GM23338 (cell line): ENCODE data around the gene IL19. TPM values are rescaled to one million over a fixed set of nuclear protein-coding genes. Genes with fewer than 3 reads are reported as not detected.

Source experiments
- ATAC-seq: fragments of 200-7000 bp; cut with Tn5 transposase; 3 replicates; pipeline ENCODE4 v1.9.1; 2020
- DNase-seq: peaks from one replicate; pipeline ENCODE4 v3.0.0-alpha.2; 2015; ENCODE audit warnings: low spot score
- H2AFZ ChIP-seq: fragments of 200-600 bp; sonication (generic); 2 replicates; pipeline ENCODE4 v1.8.0; 2016; ENCODE audit warnings: antibody characterized with exemption, mild to moderate bottlenecking, moderate library complexity
- H3F3A ChIP-seq: fragments of 200-600 bp; sonication (generic); replicated peaks from 2 replicates; pipeline ENCODE4 v1.8.0; 2017; ENCODE audit warnings: antibody characterized with exemption, mixed run types, low read depth
- H3K27ac ChIP-seq: fragments of 200-600 bp; sonication (generic); 2 replicates; pipeline ENCODE4 v1.6.1; 2016; ENCODE audit warnings: low read depth
- H3K27me3 ChIP-seq: fragments of 200-600 bp; sonication (generic); 2 replicates; pipeline ENCODE4 v1.8.0; 2016; ENCODE audit warnings: mild to moderate bottlenecking, mixed run types, moderate library complexity; ENCODE audit not compliant: insufficient read depth
- H3K36me3 ChIP-seq: fragments of 200-600 bp; sonication (generic); 2 replicates; pipeline ENCODE4 v1.8.0; 2016; ENCODE audit warnings: mild to moderate bottlenecking; ENCODE audit not compliant: insufficient read depth
- H3K4me1 ChIP-seq: fragments of 200-600 bp; sonication (generic); 2 replicates; pipeline ENCODE4 v1.8.0; 2016; ENCODE audit warnings: mild to moderate bottlenecking, moderate library complexity; ENCODE audit not compliant: insufficient read depth
- H3K4me2 ChIP-seq: fragments of 200-600 bp; sonication (generic); 2 replicates; pipeline ENCODE4 v1.7.1; 2017; ENCODE audit warnings: mixed run types
- H3K4me3 ChIP-seq: fragments of 200-600 bp; sonication (generic); 2 replicates; pipeline ENCODE4 v1.6.1; 2016; ENCODE audit warnings: mixed run types
- H3K79me2 ChIP-seq: fragments of 200-600 bp; sonication (generic); replicated peaks from 2 replicates; pipeline ENCODE4 v1.8.0; 2017; ENCODE audit warnings: mild to moderate bottlenecking; ENCODE audit not compliant: insufficient read depth
- H3K9me2 ChIP-seq: fragments of 200-600 bp; sonication (generic); 2 replicates; pipeline ENCODE4 v1.8.0; 2017; ENCODE audit not compliant: insufficient read depth
- H4K20me1 ChIP-seq: fragments of 200-600 bp; sonication (generic); replicated peaks from 2 replicates; pipeline ENCODE4 v1.8.0; 2017; ENCODE audit warnings: mild to moderate bottlenecking; ENCODE audit not compliant: insufficient read depth
- H3K27ac Mint-ChIP-seq: 2 replicates; pipeline ENCODE4 v1.8.0; 2020; ENCODE audit warnings: inconsistent platforms, mild to moderate bottlenecking, moderate library complexity, mixed read lengths
- H3K27me3 Mint-ChIP-seq: 3 replicates; pipeline ENCODE4 v1.8.0; 2022; ENCODE audit warnings: low read depth, mild to moderate bottlenecking, moderate library complexity, mixed read lengths, inconsistent platforms; ENCODE audit not compliant: insufficient read depth, poor library complexity
- H3K36me3 Mint-ChIP-seq: 3 replicates; pipeline ENCODE4 v1.8.0; 2021; ENCODE audit warnings: low read depth, mild to moderate bottlenecking, inconsistent platforms, moderate library complexity, mixed read lengths
- H3K4me1 Mint-ChIP-seq: 3 replicates; pipeline ENCODE4 v1.8.0; 2020; ENCODE audit warnings: mild to moderate bottlenecking, inconsistent platforms, mixed read lengths
- H3K4me3 Mint-ChIP-seq: 3 replicates; pipeline ENCODE4 v1.8.0; 2021; ENCODE audit warnings: moderate library complexity, mild to moderate bottlenecking, inconsistent platforms, mixed read lengths
- H3K9me3 Mint-ChIP-seq: 3 replicates; pipeline ENCODE4 v1.8.0; 2020; ENCODE audit warnings: moderate library complexity, mild to moderate bottlenecking, inconsistent platforms, mixed read lengths
- CREB1 ChIP-seq: fragments of 250-450 bp; sonication (Bioruptor Pico); IDR thresholded peaks from 2 replicates; pipeline ENCODE4 v1.5.0; 2020; ENCODE audit warnings: low read depth, mild to moderate bottlenecking, moderate library complexity
- EZH2 ChIP-seq: fragments of 200-600 bp; sonication (generic); IDR thresholded peaks from one replicate; pipeline ENCODE4 v1.8.0; 2017; ENCODE audit warnings: antibody characterized with exemption, mild to moderate bottlenecking, low read depth; ENCODE audit not compliant: unreplicated experiment
- EZH2phosphoT487 ChIP-seq: fragments of 200-600 bp; sonication (generic); IDR thresholded peaks from one replicate; pipeline ENCODE4 v1.8.1; 2018; ENCODE audit warnings: antibody characterized with exemption; ENCODE audit not compliant: unreplicated experiment
- JUNB ChIP-seq: IDR thresholded peaks from one replicate; pipeline ENCODE4 v1.6.1; 2016; ENCODE audit warnings: antibody characterized with exemption; ENCODE audit not compliant: unreplicated experiment
- NANOG ChIP-seq: IDR thresholded peaks from 2 replicates; pipeline ENCODE4 v1.6.1; 2016; ENCODE audit warnings: antibody characterized with exemption, borderline replicate concordance
- POLR2AphosphoS5 ChIP-seq: IDR thresholded peaks from 2 replicates; pipeline ENCODE4 v1.6.1; 2016; ENCODE audit warnings: antibody characterized with exemption, low read depth
- STAT1 ChIP-seq: IDR thresholded peaks from one replicate; pipeline ENCODE4 v1.6.1; 2016; ENCODE audit warnings: antibody characterized with exemption; ENCODE audit not compliant: unreplicated experiment
- ZNF114 ChIP-seq: fragments of 250-450 bp; sonication (Bioruptor Pico); IDR thresholded peaks from 2 replicates; pipeline ENCODE4 v1.5.0; 2020; ENCODE audit warnings: mild to moderate bottlenecking, moderate library complexity
- ZNF331 ChIP-seq: fragments of 250-450 bp; sonication (Bioruptor Pico); IDR thresholded peaks from 2 replicates; pipeline ENCODE4 v1.5.0; 2020; ENCODE audit warnings: low read depth, mild to moderate bottlenecking, moderate library complexity
- polyA plus RNA-seq: library from polyadenylated mRNA; unstranded; fragments of >200 nt; fragmentation: Nextera tagmentation; extraction: Ambion mirVana; gene quantifications from 2 replicates; pipeline ENCODE4 v1.2.1, GENCODE V29; 2016
- total RNA-seq: library from RNA; depleted of rRNA; stranded (reverse); fragments of >200 nt; shearing (Covaris generic); gene quantifications from 2 replicates; pipeline ENCODE4 v1.2.3, GENCODE V29; 2014
- TF ChIP-seq, protein P1 (sequence below), 2 experiments: fragments of 200-600 bp in 1 of 2; sonication (generic) in 1 of 2; conservative IDR thresholded peaks; 2 replicates each; pipeline versions ENCODE4 v1.5.1 to v1.6.1; 2016 to 2017; ENCODE audit warnings: antibody characterized with exemption in 2 of 2, low read depth in 2 of 2, mild to moderate bottlenecking in 2 of 2, moderate library complexity in 1 of 2
- TF ChIP-seq, protein P2 (sequence below): IDR thresholded peaks from 2 replicates; pipeline ENCODE4 v1.6.1; 2016; ENCODE audit warnings: antibody characterized with exemption
- TF ChIP-seq, protein P3 (sequence below): IDR thresholded peaks from one replicate; pipeline ENCODE4 v1.6.1; 2018; ENCODE audit warnings: antibody characterized with exemption; ENCODE audit not compliant: unreplicated experiment

The IL19 gene
- total and polyA plus RNA-seq, 2 experiments from 2014 or later, result not detected

DNA sequence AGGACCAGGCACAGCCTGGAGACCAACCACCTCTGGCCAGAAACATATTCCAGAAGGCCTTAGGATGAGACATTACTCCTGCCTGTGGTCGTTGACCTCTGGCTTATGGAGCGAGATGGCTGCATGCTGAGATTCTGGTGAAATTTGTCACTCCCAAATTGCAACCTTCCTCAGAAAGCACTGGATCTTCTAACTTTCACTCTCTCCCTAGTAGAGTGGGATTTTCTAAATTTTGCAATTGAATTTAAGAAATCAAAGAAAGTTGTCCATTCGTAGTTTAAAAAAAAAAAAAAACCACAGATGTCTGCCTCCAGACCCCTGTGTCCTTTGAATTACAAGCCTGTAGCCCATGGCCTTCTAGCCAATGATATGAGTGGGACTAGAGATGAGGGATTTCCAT lies 30.3 kb downstream of the IL19 start (continued):
- TF ChIP-seq EZH2phosphoT487 (no peak), STAT1 (no peak), EZH2 (no peak)

DNA sequence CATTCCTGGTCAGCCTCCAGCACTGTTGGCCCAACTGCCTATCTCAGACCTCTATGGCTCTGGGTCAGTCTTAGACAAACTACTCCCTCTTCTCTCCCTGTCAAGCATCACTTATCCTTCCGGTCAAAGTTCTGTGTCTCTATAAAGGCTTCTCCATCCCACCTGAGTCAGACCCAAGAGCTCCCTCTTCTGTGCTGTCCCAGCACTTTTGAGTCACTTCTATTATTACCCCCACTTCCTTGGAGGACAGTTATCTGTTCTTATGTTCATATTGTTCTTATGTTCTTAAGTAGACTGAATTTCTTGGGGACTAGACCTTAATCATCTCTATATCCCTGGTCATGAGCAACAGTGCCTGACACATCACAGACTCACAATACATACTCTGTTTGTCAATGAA lies 30.9 kb downstream of the IL19 start:
- H3K27me3 ChIP-seq, result no peaks in the 10 kb centered on the region
- H4K20me1 ChIP-seq, result no peaks in the 10 kb centered on the region; the same call in 1 of the 2 replicates
- no peak overlapping the region for H3K27ac ChIP-seq
- no peak overlapping the region for H3K27ac Mint-ChIP-seq
- H3K9me3 Mint-ChIP-seq, result no peaks in the 10 kb centered on the region
- H3K36me3 ChIP-seq, result no peaks in the 10 kb centered on the region
- H3K79me2 ChIP-seq, result no peaks in the 10 kb centered on the region
- H3K36me3 Mint-ChIP-seq, result no peaks in the 10 kb centered on the region
- ATAC-seq, result no peak
- no peaks in the 10 kb centered on the region for H3K9me2 ChIP-seq
- TF ChIP-seq, protein P1, sequence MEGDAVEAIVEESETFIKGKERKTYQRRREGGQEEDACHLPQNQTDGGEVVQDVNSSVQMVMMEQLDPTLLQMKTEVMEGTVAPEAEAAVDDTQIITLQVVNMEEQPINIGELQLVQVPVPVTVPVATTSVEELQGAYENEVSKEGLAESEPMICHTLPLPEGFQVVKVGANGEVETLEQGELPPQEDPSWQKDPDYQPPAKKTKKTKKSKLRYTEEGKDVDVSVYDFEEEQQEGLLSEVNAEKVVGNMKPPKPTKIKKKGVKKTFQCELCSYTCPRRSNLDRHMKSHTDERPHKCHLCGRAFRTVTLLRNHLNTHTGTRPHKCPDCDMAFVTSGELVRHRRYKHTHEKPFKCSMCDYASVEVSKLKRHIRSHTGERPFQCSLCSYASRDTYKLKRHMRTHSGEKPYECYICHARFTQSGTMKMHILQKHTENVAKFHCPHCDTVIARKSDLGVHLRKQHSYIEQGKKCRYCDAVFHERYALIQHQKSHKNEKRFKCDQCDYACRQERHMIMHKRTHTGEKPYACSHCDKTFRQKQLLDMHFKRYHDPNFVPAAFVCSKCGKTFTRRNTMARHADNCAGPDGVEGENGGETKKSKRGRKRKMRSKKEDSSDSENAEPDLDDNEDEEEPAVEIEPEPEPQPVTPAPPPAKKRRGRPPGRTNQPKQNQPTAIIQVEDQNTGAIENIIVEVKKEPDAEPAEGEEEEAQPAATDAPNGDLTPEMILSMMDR (conservative IDR thresholded peaks at IDR 0.05; ENCODE audit: low read depth in 2 of 2), result peak in 1 of 2 experiments; percentile 44; a peak in 3 of 4 replicates
- TF ChIP-seq, protein P2, sequence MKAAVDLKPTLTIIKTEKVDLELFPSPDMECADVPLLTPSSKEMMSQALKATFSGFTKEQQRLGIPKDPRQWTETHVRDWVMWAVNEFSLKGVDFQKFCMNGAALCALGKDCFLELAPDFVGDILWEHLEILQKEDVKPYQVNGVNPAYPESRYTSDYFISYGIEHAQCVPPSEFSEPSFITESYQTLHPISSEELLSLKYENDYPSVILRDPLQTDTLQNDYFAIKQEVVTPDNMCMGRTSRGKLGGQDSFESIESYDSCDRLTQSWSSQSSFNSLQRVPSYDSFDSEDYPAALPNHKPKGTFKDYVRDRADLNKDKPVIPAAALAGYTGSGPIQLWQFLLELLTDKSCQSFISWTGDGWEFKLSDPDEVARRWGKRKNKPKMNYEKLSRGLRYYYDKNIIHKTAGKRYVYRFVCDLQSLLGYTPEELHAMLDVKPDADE, result no peak
- no peaks in the 10 kb centered on the region for H3K4me1 ChIP-seq
- peaks cover 5% of the 10 kb centered on the region for H3K27me3 Mint-ChIP-seq
- no peaks in the 10 kb centered on the region for H3F3A ChIP-seq
- no peak overlapping the region for H3K4me3 ChIP-seq
- no peak overlapping the region for H3K4me3 Mint-ChIP-seq
- H2AFZ ChIP-seq, result no peak overlapping the region
- no peak overlapping the region for H3K4me2 ChIP-seq
- H3K4me1 Mint-ChIP-seq, result no peaks in the 10 kb centered on the region
- no peak for DNase-seq

DNA sequence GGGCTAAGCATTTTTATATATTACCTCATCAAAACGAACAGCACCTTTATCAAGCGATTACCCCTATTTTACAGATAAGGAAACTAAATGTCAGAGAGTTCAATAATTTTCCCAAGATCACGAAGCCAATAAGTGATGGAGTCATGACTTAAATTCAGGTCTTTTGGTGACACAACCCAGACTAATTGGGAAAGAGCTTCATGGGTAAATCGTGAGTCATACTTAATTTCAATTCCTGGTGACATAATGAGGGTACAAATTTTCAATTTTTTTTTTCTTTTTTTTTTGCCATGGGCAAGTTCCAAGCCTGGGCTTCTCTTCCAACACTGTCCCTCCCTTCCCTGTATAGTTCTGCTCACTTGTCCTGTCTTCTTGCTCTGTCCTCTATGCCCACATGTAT lies 31.8 kb downstream of the IL19 start:
- H3K4me1 Mint-ChIP-seq, result no peaks in the 10 kb centered on the region
- no peak overlapping the region for H3K4me3 Mint-ChIP-seq
- H3K36me3 ChIP-seq, result no peaks in the 10 kb centered on the region
- no peak overlapping the region for H3K4me2 ChIP-seq
- DNase-seq, result no peak
- no peak overlapping the region for H2AFZ ChIP-seq
- H4K20me1 ChIP-seq, result no peaks in the 10 kb centered on the region; the same call in 1 of the 2 replicates
- H3K27ac ChIP-seq, result no peak overlapping the region
- no peaks in the 10 kb centered on the region for H3K27me3 ChIP-seq
- H3K27ac Mint-ChIP-seq, result no peak overlapping the region
- H3K9me3 Mint-ChIP-seq, result no peaks in the 10 kb centered on the region
- no peaks in the 10 kb centered on the region for H3K4me1 ChIP-seq
- H3K9me2 ChIP-seq, result no peaks in the 10 kb centered on the region
- H3K4me3 ChIP-seq, result no peak overlapping the region
- ATAC-seq, result no peak
- no peaks in the 10 kb centered on the region for H3F3A ChIP-seq
- peaks cover 5% of the 10 kb centered on the region for H3K27me3 Mint-ChIP-seq
- H3K79me2 ChIP-seq, result no peaks in the 10 kb centered on the region
- no peaks in the 10 kb centered on the region for H3K36me3 Mint-ChIP-seq
- no peak for TF ChIP-seq POLR2AphosphoS5
- no peak for TF ChIP-seq ZNF114 (CRISPR knock-in tag)
- no peak for TF ChIP-seq CREB1 (CRISPR knock-in tag)
- TF ChIP-seq, protein P2, result no peak
- no peak for TF ChIP-seq NANOG
- no peak for TF ChIP-seq ZNF331 (CRISPR knock-in tag)
- no peak for TF ChIP-seq JUNB
- TF ChIP-seq, protein P3, sequence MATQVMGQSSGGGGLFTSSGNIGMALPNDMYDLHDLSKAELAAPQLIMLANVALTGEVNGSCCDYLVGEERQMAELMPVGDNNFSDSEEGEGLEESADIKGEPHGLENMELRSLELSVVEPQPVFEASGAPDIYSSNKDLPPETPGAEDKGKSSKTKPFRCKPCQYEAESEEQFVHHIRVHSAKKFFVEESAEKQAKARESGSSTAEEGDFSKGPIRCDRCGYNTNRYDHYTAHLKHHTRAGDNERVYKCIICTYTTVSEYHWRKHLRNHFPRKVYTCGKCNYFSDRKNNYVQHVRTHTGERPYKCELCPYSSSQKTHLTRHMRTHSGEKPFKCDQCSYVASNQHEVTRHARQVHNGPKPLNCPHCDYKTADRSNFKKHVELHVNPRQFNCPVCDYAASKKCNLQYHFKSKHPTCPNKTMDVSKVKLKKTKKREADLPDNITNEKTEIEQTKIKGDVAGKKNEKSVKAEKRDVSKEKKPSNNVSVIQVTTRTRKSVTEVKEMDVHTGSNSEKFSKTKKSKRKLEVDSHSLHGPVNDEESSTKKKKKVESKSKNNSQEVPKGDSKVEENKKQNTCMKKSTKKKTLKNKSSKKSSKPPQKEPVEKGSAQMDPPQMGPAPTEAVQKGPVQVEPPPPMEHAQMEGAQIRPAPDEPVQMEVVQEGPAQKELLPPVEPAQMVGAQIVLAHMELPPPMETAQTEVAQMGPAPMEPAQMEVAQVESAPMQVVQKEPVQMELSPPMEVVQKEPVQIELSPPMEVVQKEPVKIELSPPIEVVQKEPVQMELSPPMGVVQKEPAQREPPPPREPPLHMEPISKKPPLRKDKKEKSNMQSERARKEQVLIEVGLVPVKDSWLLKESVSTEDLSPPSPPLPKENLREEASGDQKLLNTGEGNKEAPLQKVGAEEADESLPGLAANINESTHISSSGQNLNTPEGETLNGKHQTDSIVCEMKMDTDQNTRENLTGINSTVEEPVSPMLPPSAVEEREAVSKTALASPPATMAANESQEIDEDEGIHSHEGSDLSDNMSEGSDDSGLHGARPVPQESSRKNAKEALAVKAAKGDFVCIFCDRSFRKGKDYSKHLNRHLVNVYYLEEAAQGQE, result no peak
- no peak for TF ChIP-seq EZH2
- TF ChIP-seq EZH2phosphoT487, result no peak
- TF ChIP-seq STAT1, result no peak
